ENCODE measurements around the gene CST9.

The CST9 gene

DNA sequence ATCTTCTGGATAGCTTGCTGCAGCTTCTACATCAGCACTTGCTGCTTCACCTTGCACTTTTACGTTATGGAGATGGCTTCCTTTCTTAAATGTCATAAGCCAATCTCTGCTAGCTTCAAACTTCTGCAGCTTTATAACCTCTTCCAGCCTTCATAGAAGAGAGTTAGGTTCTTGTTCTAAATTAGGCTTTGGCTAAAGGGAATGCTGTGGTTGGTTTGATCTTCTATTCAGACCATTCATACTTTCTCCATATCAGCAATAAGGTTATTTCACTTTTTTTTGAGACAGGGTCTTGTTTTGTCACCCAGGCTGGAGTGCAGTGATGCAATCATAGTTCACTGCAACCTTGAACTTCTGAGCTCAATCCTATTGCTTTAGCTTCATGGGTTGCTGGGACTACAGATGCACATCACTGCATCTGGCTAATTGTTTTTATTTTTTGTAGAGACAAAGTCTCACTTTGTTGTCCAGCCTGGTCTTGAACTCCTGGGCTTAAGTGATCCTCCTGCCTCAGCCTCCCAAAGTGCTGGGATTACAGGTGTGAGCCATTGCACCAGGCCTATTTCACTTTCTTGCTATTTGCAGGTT is 44.2 kb upstream of the CST9 start:
- TF ChIP-seq, protein P1, sequence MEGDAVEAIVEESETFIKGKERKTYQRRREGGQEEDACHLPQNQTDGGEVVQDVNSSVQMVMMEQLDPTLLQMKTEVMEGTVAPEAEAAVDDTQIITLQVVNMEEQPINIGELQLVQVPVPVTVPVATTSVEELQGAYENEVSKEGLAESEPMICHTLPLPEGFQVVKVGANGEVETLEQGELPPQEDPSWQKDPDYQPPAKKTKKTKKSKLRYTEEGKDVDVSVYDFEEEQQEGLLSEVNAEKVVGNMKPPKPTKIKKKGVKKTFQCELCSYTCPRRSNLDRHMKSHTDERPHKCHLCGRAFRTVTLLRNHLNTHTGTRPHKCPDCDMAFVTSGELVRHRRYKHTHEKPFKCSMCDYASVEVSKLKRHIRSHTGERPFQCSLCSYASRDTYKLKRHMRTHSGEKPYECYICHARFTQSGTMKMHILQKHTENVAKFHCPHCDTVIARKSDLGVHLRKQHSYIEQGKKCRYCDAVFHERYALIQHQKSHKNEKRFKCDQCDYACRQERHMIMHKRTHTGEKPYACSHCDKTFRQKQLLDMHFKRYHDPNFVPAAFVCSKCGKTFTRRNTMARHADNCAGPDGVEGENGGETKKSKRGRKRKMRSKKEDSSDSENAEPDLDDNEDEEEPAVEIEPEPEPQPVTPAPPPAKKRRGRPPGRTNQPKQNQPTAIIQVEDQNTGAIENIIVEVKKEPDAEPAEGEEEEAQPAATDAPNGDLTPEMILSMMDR (conservative IDR thresholded peaks at IDR 0.05; ENCODE audit: low read length): no peak
- DNase-seq (ENCODE audit: low read depth): no peak
- H3K4me3 ChIP-seq (ENCODE audit: low read length): no peak overlapping the region

DNA sequence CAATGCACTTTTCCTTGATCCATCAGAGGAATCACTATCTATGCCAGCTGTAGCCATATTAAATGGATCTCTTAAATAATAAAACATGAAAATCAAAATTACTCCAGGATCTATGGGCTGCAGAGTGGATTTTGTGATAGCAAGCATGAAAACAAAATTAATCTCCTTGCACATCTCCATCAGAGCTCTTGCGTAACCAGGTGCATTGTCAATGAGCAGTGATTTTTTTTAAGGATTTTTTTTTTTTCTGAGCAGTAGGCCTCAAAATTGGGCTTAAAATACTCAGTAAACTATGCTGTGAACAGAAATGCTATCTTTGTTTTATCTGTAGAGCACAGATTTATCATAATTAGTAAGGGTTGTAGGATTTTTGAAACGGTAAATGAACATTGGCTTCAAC is 43.5 kb upstream of the CST9 start:
- no peak for DNase-seq (ENCODE audit: low read depth)
- no peak overlapping the region for H3K4me3 ChIP-seq (ENCODE audit: low read length)
- TF ChIP-seq, protein P1 (conservative IDR thresholded peaks at IDR 0.05; ENCODE audit: low read length): no peak

DNA sequence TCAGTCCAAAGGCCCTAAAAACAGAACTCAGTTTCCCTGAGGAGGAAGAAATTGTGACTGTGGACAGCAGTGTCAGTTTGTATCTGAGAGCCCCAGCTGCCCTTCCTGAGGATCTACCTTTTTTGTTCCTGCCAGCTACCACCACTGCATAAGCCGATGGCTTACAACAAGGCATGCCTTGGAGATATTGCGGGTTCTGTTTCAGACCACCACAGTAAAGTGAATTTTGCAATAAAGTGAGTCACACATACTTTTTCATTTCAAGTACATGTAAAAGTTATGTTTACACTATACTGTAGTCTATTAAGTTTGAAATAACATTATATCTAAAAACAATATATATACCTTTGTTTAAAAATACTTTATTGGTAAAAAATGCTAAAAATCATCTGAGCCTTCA is 41.6 kb upstream of the CST9 start:
- TF ChIP-seq, protein P1 (conservative IDR thresholded peaks at IDR 0.05; ENCODE audit: low read length): no peak
- DNase-seq (ENCODE audit: low read depth): no peak

DNA sequence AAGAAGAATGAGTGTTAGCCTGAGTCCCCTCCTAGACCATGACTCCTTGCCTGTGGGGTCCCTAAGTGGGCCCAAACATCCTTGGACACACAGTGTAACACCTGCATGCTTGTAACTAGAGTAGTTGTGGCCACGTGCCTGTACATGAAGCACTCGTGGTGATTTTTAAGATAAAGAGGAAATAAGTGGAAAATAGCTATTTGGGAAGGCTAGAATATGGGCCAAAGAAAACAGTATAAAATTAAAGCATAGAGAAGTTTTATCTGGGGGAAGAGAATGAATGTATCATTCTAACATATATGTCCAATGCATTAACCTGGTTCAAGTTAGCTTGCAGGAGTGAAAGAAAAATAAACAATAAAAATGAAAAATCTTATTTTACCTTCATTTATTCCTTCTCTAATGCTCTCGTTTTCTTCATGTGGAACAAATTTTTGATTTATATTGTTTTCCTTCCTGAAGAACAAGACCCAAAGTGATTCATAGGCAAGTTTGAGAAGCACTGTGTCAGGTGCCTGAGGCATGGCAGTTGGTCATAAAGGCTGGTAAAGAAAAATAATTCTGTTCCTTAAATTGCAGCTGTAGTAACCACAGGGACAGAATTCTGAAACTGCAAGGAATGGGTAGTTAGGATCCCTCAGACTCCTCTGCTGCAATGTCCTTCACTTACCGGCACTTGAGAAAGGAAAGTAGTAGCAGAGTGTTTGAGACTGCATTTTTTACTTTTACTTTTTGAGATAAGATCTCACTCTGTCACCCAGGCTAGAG is 40.6 kb upstream of the CST9 start:
- no peak for DNase-seq (ENCODE audit: low read depth)
- H3K4me3 ChIP-seq (ENCODE audit: low read length): no peak overlapping the region
- TF ChIP-seq, protein P1 (conservative IDR thresholded peaks at IDR 0.05; ENCODE audit: low read length): no peak

More for the DNA sequence above, 41.6 kb upstream of the CST9 start:
- H3K4me3 ChIP-seq (ENCODE audit: low read length): no peak overlapping the region

DNA sequence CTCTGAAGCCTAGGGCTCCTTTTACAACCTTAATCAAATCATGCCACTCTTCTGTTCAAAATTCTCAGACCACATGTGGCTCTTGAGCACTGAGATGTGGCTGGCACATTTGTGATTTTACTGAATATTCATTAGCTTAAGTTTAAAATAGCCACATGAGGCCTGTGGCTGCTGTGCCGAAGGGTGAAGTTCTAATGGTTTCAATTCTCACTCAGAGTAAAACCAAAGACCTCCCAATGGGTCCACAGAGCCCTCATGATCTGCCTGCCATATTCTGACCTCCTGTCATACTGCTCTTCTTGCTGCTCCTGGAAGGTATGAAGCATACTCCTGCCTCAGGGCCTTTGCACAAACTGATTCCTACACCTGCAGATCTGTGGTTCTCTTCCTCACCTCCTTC is 39.9 kb upstream of the CST9 start:
- H3K4me3 ChIP-seq (ENCODE audit: low read length): no peak overlapping the region
- TF ChIP-seq, protein P1 (conservative IDR thresholded peaks at IDR 0.05; ENCODE audit: low read length): no peak
- no peak for DNase-seq (ENCODE audit: low read depth)

DNA sequence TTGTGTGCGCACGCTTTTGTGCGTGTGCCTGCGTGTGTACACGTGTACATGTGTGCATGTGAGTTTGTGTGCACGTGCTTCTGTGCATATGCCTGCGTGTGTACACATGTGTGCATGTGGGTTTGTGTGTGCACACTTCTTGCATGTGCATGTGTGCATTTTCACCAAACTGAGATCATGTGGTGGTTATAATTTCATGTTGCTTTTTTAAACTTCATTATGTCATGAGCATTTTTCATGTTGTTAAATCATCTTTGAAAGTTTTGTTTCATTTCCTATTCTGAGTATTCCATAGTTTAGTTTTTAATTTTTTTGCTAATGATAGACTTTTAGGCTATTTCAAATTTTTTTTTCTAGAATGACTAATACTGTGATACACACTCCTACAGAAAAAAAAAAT is 38.4 kb upstream of the CST9 start:
- TF ChIP-seq, protein P1 (conservative IDR thresholded peaks at IDR 0.05; ENCODE audit: low read length): no peak
- no peak for DNase-seq (ENCODE audit: low read depth)
- H3K4me3 ChIP-seq (ENCODE audit: low read length): no peak overlapping the region

DNA sequence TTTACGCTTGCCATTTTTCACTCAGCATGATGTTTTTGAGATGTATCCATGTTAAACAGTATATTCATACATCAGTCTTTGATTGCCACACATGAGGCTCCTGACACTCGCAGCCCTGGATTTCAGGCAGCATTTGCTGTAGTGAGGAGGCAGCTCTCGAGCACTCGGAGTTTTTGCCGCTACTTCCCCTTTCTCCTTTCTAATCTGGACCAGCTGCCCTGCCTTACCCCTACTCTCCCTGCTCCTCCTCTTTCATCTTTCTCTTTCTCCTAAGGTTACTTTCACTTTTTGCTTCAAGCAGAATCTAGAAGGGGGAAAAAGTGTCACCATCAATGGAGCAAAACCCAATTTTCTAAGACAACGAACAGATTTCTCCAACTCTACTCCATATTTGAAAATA is 37.9 kb upstream of the CST9 start:
- TF ChIP-seq, protein P1 (conservative IDR thresholded peaks at IDR 0.05; ENCODE audit: low read length): no peak
- DNase-seq (ENCODE audit: low read depth): no peak
- H3K4me3 ChIP-seq (ENCODE audit: low read length): no peak overlapping the region
